ENCODE measurements around the gene HVCN1. TPM values are rescaled to one million over a fixed set of nuclear protein-coding genes. Genes with fewer than 3 reads are reported as not detected.

Gene HVCN1
- total RNA-seq, 1 experiment from 2014 or later = 3.4 TPM

DNA sequence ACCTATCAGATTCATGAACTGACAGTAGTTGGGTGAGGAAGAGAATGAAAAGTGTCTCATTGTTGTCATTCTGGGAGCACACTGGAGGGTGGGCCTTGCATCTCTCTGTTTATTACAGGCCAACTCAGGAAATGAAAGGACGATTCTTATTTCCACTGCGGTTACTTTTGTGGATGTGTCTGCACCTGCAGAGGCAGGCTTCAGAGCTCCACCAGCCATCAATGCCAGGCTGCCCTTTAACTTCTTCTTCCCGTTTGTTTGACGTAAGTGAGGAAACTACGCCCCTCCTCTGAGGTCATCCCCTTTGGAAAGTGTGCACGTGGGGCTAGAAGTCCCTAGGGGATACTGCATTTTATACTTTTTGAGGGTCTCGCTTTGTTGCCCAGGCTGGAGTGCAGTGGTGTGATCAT is 41.3 kb downstream of the HVCN1 start:
- no peak for TF ChIP-seq EZH2 (IDR thresholded peaks at IDR 0.05; ENCODE audit: low read depth)
- TF ChIP-seq, protein P1, sequence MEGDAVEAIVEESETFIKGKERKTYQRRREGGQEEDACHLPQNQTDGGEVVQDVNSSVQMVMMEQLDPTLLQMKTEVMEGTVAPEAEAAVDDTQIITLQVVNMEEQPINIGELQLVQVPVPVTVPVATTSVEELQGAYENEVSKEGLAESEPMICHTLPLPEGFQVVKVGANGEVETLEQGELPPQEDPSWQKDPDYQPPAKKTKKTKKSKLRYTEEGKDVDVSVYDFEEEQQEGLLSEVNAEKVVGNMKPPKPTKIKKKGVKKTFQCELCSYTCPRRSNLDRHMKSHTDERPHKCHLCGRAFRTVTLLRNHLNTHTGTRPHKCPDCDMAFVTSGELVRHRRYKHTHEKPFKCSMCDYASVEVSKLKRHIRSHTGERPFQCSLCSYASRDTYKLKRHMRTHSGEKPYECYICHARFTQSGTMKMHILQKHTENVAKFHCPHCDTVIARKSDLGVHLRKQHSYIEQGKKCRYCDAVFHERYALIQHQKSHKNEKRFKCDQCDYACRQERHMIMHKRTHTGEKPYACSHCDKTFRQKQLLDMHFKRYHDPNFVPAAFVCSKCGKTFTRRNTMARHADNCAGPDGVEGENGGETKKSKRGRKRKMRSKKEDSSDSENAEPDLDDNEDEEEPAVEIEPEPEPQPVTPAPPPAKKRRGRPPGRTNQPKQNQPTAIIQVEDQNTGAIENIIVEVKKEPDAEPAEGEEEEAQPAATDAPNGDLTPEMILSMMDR (conservative IDR thresholded peaks at IDR 0.05) = no peak

DNA sequence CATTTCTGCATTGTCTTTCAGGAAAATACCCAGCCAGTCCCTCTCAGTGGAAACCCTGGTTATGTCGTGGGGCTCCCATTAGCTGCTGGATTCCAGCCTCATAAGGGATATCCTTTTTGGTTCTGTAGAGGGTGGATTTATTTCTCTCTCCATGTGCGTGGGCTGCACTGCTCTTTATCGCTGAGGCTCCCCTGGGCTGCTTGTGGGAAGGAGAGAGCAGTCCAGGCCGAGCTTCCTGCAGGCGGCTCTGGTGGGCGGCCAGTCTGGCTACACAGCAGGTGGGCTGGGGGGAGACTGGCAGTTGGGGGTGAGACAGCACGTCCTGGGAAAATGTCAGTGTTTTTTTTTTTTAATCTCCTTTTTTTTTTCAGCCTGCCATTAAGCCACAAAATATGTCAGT is 47.4 kb downstream of the HVCN1 start:
- H3K9me3 ChIP-seq (ENCODE audit: insufficient read depth, low read depth) = no peaks in the 10 kb centered on the region
- H3K4me1 ChIP-seq (replicated peaks; ENCODE audit: insufficient read depth) = no peaks in the 10 kb centered on the region
- no peak overlapping the region for H3K4me2 ChIP-seq
- no peak for DNase-seq
- no TSS peak for BruUV-seq (replicated peaks)
- intact Hi-C loops (cut with micrococcal nuclease; ENCODE audit: unreplicated experiment) = no loop called here
- H3K27ac ChIP-seq = no peak overlapping the region
- CTCF ChIA-PET = no interaction called here
- no peaks in the 10 kb centered on the region for H3K9me2 ChIP-seq (ENCODE audit: insufficient read depth)
- POLR2A ChIA-PET (ENCODE audit: unreplicated experiment) = no interaction called here
- no peak overlapping the region for H2AFZ ChIP-seq
- no peaks in the 10 kb centered on the region for H3F3A ChIP-seq (ENCODE audit: insufficient read depth, low read depth)
- no peaks in the 10 kb centered on the region for H3K27me3 ChIP-seq (ENCODE audit: insufficient read depth, low read depth)
- H3K79me2 ChIP-seq (ENCODE audit: low read depth) = no peaks in the 10 kb centered on the region
- TF ChIP-seq EZH2 (IDR thresholded peaks at IDR 0.05; ENCODE audit: low read depth) = no peak
- TF ChIP-seq, protein P1 (conservative IDR thresholded peaks at IDR 0.05) = no peak
- no peaks in the 10 kb centered on the region for H4K20me1 ChIP-seq (ENCODE audit: insufficient read depth)
- H3K4me3 ChIP-seq = no peak overlapping the region
- no peaks in the 10 kb centered on the region for H3K36me3 ChIP-seq (ENCODE audit: low read depth)

More for the DNA sequence above, 41.3 kb downstream of the HVCN1 start:
- DNase-seq = no peak
- intact Hi-C loops (cut with micrococcal nuclease; ENCODE audit: unreplicated experiment) = no loop called here
- H3K79me2 ChIP-seq (ENCODE audit: low read depth) = no peaks in the 10 kb centered on the region
- H2AFZ ChIP-seq = no peak overlapping the region
- ChIA-PET CTCF (no interaction called here), POLR2A (ENCODE audit: unreplicated experiment) (no interaction called here)
- no peaks in the 10 kb centered on the region for H3K9me3 ChIP-seq (ENCODE audit: insufficient read depth, low read depth)
- H3K4me1 ChIP-seq (replicated peaks; ENCODE audit: insufficient read depth) = no peaks in the 10 kb centered on the region
- 0 out of 2 replicates have a peak, but pooled peaks cover 3% of the 10 kb centered on the region for H3K36me3 ChIP-seq (ENCODE audit: low read depth)
- 0 out of 2 replicates have a peak, but pooled peaks cover 1% of the 10 kb centered on the region for H3F3A ChIP-seq (ENCODE audit: insufficient read depth, low read depth)
- no TSS peak for BruUV-seq (replicated peaks)
- no peak overlapping the region for H3K27ac ChIP-seq
- no peaks in the 10 kb centered on the region for H3K9me2 ChIP-seq (ENCODE audit: insufficient read depth)
- H3K4me2 ChIP-seq = no peak overlapping the region
- H4K20me1 ChIP-seq (ENCODE audit: insufficient read depth) = no peaks in the 10 kb centered on the region
- no peak overlapping the region for H3K4me3 ChIP-seq
- no peaks in the 10 kb centered on the region for H3K27me3 ChIP-seq (ENCODE audit: insufficient read depth, low read depth)

DNA sequence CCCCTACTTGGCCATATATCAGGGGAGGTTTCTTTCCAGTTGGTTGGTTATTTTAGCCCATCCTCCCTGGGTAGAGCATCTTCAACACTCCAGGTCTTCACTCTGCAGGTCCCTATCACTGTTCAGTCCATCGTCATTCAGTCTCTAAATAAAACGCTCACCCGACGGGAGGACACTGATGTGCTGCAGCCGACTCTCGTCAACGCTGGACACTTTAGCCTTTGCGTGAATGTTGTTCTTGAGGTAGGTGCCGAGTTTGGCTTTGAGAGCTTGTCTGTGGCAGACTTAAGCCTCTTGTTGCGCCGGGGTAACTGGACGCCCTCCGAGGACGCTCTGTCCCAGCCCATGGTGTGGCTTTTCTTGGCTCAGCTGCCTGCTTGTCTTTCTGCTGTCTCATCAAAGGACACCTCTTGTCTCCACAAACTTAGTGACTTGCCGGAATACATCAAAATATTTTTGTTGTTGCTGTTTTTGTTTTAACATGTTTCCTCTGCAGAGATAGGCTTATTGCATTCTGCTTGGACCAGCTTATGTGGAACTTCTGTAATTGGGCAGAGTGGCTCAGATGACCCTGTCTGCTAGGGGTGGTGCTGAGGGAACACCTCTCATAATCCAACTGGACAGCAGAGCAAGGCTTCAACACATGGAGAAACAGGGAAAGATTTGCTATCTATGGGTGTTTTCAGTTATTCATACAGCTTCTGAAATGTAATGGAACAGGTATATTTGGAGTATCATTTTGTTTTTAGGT is 48.5 kb downstream of the HVCN1 start:
- BruUV-seq (replicated peaks) = no TSS peak
- Histone ChIP-seq H3K36me3 (ENCODE audit: low read depth) (no peaks in the 10 kb centered on the region), H3K4me1 (replicated peaks; ENCODE audit: insufficient read depth) (no peaks in the 10 kb centered on the region), H3F3A (ENCODE audit: insufficient read depth, low read depth) (no peaks in the 10 kb centered on the region), H3K27me3 (ENCODE audit: insufficient read depth, low read depth) (no peaks in the 10 kb centered on the region), H3K9me2 (ENCODE audit: insufficient read depth) (no peaks in the 10 kb centered on the region), H3K4me3 (no peak overlapping the region), H3K27ac (no peak overlapping the region), H3K4me2 (no peak overlapping the region), H3K79me2 (ENCODE audit: low read depth) (no peaks in the 10 kb centered on the region), H3K9me3 (ENCODE audit: insufficient read depth, low read depth) (no peaks in the 10 kb centered on the region), H4K20me1 (ENCODE audit: insufficient read depth) (no peaks in the 10 kb centered on the region), H2AFZ (no peak overlapping the region)
- CTCF ChIA-PET = no interaction called here
- intact Hi-C loops (cut with micrococcal nuclease; ENCODE audit: unreplicated experiment) = no loop called here
- POLR2A ChIA-PET (ENCODE audit: unreplicated experiment) = interaction anchor here (0.5 kb wide), 1 partner anchor 1088 kb away, joined by 6 read pairs; no protein-coding TSS in a partner anchor
- DNase-seq = no peak
- TF ChIP-seq, protein P1 (conservative IDR thresholded peaks at IDR 0.05) = no peak
- no peak for TF ChIP-seq EZH2 (IDR thresholded peaks at IDR 0.05; ENCODE audit: low read depth)

Data from PC-9 (cell line).